ENCODE data around the gene TAF6L.

DNA sequence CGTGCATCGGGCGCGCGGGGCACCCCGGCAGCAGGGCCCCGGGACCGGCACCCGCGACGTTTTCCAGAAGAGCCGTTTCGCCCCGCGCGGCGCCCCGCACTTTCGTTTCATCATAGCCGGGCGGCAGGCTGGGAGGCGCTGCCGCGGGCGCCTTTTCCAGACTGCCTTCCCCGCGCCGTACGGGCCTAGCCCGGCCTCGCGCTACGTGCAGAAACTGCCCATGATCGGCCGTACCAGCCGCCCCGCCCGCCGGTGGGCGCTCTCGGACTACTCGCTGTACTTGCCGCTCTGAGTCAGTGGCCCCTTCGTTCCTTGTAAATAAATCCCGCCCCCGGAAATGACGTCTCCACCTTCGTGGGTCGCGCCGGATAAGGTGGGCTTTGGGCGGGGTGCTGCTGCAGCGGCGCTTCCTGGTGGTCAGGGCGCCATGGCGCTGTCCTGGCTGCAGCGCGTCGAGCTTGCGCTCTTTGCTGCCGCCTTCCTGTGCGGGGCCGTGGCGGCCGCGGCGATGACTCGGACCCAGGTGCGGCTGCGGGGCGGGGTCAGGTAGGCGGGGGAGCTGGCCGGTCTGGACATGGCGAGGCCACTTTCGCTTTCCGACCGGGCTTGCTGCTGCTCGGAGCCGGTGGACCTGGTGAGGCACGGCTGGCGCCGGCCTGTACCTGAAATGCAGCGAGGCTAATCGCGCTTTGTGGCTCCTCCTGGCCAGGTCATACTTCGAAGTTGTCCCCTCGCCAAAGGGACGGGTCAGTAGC, 16.0 kb downstream of the TAF6L start, which contains the start of gene TMEM179B:
- TF ChIP-seq, protein P1, sequence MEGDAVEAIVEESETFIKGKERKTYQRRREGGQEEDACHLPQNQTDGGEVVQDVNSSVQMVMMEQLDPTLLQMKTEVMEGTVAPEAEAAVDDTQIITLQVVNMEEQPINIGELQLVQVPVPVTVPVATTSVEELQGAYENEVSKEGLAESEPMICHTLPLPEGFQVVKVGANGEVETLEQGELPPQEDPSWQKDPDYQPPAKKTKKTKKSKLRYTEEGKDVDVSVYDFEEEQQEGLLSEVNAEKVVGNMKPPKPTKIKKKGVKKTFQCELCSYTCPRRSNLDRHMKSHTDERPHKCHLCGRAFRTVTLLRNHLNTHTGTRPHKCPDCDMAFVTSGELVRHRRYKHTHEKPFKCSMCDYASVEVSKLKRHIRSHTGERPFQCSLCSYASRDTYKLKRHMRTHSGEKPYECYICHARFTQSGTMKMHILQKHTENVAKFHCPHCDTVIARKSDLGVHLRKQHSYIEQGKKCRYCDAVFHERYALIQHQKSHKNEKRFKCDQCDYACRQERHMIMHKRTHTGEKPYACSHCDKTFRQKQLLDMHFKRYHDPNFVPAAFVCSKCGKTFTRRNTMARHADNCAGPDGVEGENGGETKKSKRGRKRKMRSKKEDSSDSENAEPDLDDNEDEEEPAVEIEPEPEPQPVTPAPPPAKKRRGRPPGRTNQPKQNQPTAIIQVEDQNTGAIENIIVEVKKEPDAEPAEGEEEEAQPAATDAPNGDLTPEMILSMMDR (IDR thresholded peaks at IDR 0.05), result no peak
- TF ChIP-seq PREB (CRISPR knock-in tag; IDR thresholded peaks at IDR 0.05; ENCODE audit: borderline replicate concordance), result no peak
- peak; percentile 94 for TF ChIP-seq FOXP1 (CRISPR knock-in tag; IDR thresholded peaks at IDR 0.05; ENCODE audit: borderline replicate concordance)
- TF ChIP-seq MYBL2 (CRISPR knock-in tag; IDR thresholded peaks at IDR 0.05), result peak; percentile 83; the same call in 1 of the 2 replicates
- TF ChIP-seq ZNF263 (CRISPR knock-in tag; IDR thresholded peaks at IDR 0.05; ENCODE audit: low read depth), result peak; percentile 35; the same call in 1 of the 2 replicates
- TF ChIP-seq MXD4 (CRISPR knock-in tag; IDR thresholded peaks at IDR 0.05; ENCODE audit: borderline replicate concordance), result no peak
- peak; percentile 70; the same call in 1 of the 2 replicates for TF ChIP-seq GABPB1 (CRISPR knock-in tag; IDR thresholded peaks at IDR 0.05)
- TF ChIP-seq USF1 (CRISPR knock-in tag; IDR thresholded peaks at IDR 0.05), result peak; percentile 61; the same call in 1 of the 2 replicates
- TF ChIP-seq, protein P2, sequence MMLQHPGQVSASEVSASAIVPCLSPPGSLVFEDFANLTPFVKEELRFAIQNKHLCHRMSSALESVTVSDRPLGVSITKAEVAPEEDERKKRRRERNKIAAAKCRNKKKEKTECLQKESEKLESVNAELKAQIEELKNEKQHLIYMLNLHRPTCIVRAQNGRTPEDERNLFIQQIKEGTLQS (CRISPR knock-in tag; conservative IDR thresholded peaks at IDR 0.05), result no peak
- TF ChIP-seq, protein P3, sequence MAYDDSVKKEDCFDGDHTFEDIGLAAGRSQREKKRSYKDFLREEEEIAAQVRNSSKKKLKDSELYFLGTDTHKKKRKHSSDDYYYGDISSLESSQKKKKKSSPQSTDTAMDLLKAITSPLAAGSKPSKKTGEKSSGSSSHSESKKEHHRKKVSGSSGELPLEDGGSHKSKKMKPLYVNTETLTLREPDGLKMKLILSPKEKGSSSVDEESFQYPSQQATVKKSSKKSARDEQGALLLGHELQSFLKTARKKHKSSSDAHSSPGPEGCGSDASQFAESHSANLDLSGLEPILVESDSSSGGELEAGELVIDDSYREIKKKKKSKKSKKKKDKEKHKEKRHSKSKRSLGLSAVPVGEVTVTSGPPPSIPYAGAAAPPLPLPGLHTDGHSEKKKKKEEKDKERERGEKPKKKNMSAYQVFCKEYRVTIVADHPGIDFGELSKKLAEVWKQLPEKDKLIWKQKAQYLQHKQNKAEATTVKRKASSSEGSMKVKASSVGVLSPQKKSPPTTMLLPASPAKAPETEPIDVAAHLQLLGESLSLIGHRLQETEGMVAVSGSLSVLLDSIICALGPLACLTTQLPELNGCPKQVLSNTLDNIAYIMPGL (CRISPR knock-in tag; IDR thresholded peaks at IDR 0.05), result peak; percentile 77; the same call in 1 of the 2 replicates
- TF ChIP-seq TCF7 (CRISPR knock-in tag; IDR thresholded peaks at IDR 0.05; ENCODE audit: low read depth), result peak; percentile 23; the same call in 1 of the 2 replicates
- TF ChIP-seq FOXK1 (CRISPR knock-in tag; IDR thresholded peaks at IDR 0.05), result peak; percentile 97
- peak; percentile 76 for TF ChIP-seq PRRX2 (CRISPR knock-in tag; IDR thresholded peaks at IDR 0.05)
- TF ChIP-seq USF2 (CRISPR knock-in tag; IDR thresholded peaks at IDR 0.05), result peak; percentile 66

All from WTC11 (cell line).